ENCODE results near the gene ARID2.

DNA sequence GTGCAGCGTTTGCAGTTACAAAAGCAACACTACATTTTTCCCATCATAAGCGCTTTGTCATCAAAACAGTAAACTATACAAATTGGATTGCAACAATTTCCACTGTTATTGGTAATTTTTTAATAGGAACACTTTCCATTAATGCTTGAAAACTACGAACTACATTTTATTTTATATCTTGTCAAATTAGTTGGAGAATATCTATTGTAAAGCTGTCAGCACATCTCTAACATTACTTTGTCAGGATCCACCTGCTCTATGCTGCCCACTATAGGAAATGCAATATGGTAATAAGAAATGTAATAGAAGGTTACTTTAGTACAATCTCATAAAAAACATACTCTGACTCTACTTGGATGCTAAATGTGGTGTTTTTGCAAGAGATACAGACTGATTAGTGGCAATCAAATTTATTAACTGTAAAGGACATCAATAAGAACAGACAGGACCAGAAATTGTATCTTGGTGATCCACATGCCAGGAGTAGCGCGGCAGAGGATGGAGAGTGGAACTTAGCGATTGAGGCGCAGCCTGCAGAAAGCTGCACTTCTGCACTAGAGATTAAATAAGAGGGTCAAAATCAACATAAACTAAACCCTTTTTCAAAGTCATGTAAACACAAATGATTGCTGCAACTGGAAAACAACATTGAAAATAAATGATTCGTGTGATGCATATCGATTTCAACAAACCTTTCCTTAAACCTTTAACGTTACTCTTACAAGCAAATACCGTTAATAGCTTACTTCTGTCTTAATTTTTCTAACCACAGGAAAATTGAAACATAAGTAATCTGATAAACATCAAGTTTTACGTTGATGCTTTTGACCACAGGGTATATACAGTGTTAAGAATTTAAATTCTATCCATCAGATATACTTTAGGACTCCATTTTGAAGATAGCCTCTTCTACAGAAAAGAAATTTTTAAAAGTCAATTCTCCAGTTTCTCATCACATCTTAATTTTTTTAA, 3.6 kb upstream of the ARID2 start:
- no peak for TF ChIP-seq TAF1 (IDR thresholded peaks at IDR 0.05; ENCODE audit: borderline replicate concordance, insufficient read depth, low read length)
- TF ChIP-seq, protein P1, sequence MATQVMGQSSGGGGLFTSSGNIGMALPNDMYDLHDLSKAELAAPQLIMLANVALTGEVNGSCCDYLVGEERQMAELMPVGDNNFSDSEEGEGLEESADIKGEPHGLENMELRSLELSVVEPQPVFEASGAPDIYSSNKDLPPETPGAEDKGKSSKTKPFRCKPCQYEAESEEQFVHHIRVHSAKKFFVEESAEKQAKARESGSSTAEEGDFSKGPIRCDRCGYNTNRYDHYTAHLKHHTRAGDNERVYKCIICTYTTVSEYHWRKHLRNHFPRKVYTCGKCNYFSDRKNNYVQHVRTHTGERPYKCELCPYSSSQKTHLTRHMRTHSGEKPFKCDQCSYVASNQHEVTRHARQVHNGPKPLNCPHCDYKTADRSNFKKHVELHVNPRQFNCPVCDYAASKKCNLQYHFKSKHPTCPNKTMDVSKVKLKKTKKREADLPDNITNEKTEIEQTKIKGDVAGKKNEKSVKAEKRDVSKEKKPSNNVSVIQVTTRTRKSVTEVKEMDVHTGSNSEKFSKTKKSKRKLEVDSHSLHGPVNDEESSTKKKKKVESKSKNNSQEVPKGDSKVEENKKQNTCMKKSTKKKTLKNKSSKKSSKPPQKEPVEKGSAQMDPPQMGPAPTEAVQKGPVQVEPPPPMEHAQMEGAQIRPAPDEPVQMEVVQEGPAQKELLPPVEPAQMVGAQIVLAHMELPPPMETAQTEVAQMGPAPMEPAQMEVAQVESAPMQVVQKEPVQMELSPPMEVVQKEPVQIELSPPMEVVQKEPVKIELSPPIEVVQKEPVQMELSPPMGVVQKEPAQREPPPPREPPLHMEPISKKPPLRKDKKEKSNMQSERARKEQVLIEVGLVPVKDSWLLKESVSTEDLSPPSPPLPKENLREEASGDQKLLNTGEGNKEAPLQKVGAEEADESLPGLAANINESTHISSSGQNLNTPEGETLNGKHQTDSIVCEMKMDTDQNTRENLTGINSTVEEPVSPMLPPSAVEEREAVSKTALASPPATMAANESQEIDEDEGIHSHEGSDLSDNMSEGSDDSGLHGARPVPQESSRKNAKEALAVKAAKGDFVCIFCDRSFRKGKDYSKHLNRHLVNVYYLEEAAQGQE (IDR thresholded peaks at IDR 0.05; ENCODE audit: insufficient read depth in 1 of 2, low read depth in 2 of 2, low read length in 2 of 2) = no peak
- TF ChIP-seq POLR2AphosphoS5 (IDR thresholded peaks at IDR 0.05; ENCODE audit: low read depth, low read length) = no peak

All from PFSK-1 (cell line).